ENCODE data around the gene DIAPH1. TPM values are rescaled to one million over a fixed set of nuclear protein-coding genes. Genes with fewer than 3 reads are reported as not detected.

Gene DIAPH1
- total RNA-seq, 1 donor from 2014 or later: 20.4 TPM

DNA sequence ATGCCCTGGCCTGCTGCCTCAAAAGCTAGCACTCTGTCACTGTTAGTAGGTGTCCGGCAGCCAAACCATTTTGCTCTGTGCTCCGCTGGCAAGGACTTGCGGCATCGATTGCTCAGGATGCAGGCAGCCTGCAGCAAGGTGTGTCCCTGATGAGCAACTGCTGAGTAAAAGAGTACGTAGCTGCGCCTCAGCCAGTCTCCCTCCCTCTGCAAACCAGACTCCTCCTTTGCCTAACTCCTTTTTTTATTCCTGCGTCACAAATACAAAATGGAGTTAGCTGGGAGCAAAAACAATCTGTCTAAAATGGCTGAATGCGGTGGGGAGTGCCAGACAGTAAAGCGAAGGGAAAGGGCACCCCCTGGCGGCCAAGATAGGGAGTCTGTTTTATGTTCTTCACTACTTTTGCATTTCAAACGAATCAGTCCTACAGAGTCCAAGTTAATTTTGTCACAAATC lies 61.1 kb downstream of the DIAPH1 start:
- peak; percentile 91 for DNase-seq (ENCODE audit: low spot score)
- TF ChIP-seq EZH2phosphoT487 (IDR thresholded peaks at IDR 0.05): no peak
- TF ChIP-seq EZH2 (IDR thresholded peaks at IDR 0.05): no peak
- TF ChIP-seq, protein P1, sequence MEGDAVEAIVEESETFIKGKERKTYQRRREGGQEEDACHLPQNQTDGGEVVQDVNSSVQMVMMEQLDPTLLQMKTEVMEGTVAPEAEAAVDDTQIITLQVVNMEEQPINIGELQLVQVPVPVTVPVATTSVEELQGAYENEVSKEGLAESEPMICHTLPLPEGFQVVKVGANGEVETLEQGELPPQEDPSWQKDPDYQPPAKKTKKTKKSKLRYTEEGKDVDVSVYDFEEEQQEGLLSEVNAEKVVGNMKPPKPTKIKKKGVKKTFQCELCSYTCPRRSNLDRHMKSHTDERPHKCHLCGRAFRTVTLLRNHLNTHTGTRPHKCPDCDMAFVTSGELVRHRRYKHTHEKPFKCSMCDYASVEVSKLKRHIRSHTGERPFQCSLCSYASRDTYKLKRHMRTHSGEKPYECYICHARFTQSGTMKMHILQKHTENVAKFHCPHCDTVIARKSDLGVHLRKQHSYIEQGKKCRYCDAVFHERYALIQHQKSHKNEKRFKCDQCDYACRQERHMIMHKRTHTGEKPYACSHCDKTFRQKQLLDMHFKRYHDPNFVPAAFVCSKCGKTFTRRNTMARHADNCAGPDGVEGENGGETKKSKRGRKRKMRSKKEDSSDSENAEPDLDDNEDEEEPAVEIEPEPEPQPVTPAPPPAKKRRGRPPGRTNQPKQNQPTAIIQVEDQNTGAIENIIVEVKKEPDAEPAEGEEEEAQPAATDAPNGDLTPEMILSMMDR (IDR thresholded peaks at IDR 0.05): peak; percentile 91
- Mint-ChIP-seq H3K4me3 (no peak overlapping the region), H3K9me3 (peaks cover 21% of the 10 kb centered on the region), H3K36me3 (peaks cover 49% of the 10 kb centered on the region), H3K27me3 (ENCODE audit: insufficient read depth, low read depth) (no peaks in the 10 kb centered on the region), H3K4me1 (peaks cover 21% of the 10 kb centered on the region), H3K27ac (peak overlapping the region; percentile 96)
- peak overlapping the region; percentile 25 for H3K4me3 ChIP-seq
- peak overlapping the region; percentile 97 for H2AFZ ChIP-seq (replicated peaks)
- H3K27ac ChIP-seq: peak overlapping the region; percentile 83
- H3K4me1 ChIP-seq: peaks cover 9% of the 10 kb centered on the region
- no peaks in the 10 kb centered on the region for H3K27me3 ChIP-seq
- no peak overlapping the region for H3K9ac ChIP-seq
- peaks cover 27% of the 10 kb centered on the region for H3F3A ChIP-seq (ENCODE audit: low read depth)
- H3K36me3 ChIP-seq: peaks cover 3% of the 10 kb centered on the region
- peak overlapping the region; percentile 13 for H3K4me2 ChIP-seq
- H3K79me2 ChIP-seq (ENCODE audit: low read depth): no peaks in the 10 kb centered on the region
- no peaks in the 10 kb centered on the region for H4K20me1 ChIP-seq (ENCODE audit: low read depth)
- H3K9me3 ChIP-seq (ENCODE audit: low read depth): no peaks in the 10 kb centered on the region

DNA sequence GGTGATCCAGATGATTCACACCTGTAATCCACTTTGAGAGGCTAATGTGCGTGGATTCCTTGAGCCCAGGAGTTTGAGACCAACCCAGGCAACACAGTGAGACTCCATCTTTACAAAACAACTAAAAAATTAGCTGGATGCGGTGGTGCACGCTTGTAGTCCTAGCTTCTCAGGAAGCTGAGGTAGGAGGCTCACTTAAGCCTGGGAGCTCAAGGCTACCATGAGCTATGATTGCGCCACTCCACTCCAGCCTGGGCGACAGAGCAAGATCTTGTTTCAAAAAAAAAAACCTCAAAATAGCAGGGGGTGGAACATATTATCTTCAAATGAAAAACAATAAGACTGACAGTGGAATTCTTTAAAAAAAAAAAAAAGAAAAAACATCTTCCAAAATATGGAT lies 70.9 kb downstream of the DIAPH1 start:
- no peak for TF ChIP-seq EZH2phosphoT487 (IDR thresholded peaks at IDR 0.05)
- TF ChIP-seq, protein P1 (IDR thresholded peaks at IDR 0.05): no peak
- TF ChIP-seq EZH2 (IDR thresholded peaks at IDR 0.05): no peak
- Mint-ChIP-seq H3K36me3 (peaks cover 60% of the 10 kb centered on the region), H3K4me1 (no peaks in the 10 kb centered on the region), H3K27ac (no peak overlapping the region), H3K9me3 (peaks cover 27% of the 10 kb centered on the region), H3K4me3 (no peak overlapping the region), H3K27me3 (ENCODE audit: insufficient read depth, low read depth) (peaks cover 2% of the 10 kb centered on the region)
- no peak overlapping the region for H3K4me3 ChIP-seq
- peaks cover 5% of the 10 kb centered on the region for H3K36me3 ChIP-seq
- H3K27me3 ChIP-seq: no peaks in the 10 kb centered on the region
- no peak overlapping the region for H2AFZ ChIP-seq (replicated peaks)
- H3K79me2 ChIP-seq (ENCODE audit: low read depth): no peaks in the 10 kb centered on the region
- H3K9me3 ChIP-seq (ENCODE audit: low read depth): peaks cover 9% of the 10 kb centered on the region
- H3F3A ChIP-seq (ENCODE audit: low read depth): peaks cover 5% of the 10 kb centered on the region
- no peaks in the 10 kb centered on the region for H4K20me1 ChIP-seq (ENCODE audit: low read depth)
- no peaks in the 10 kb centered on the region for H3K4me1 ChIP-seq
- no peak overlapping the region for H3K4me2 ChIP-seq
- H3K9ac ChIP-seq: no peak overlapping the region
- no peak for DNase-seq (ENCODE audit: low spot score)
- H3K27ac ChIP-seq: no peak overlapping the region

DNA sequence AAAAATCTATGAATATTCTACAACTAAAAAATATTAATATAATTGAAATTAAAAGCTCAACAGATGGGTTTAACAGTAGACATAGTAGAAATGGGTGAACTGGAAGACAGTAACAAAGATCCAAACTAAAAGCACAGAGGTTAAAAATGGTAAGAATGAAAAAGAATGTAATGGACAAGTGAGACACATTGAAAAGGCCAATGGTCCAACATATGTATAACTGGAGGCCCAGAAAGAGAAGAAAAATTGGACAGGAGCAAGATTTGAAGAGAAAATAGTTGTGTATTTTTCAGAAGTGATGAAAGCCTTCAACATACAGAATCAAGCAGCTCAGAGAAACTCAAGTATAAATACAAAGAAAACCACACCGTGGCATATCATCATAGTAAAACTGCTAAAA lies 71.3 kb downstream of the DIAPH1 start:
- Histone ChIP-seq H3K27me3 (no peaks in the 10 kb centered on the region), H4K20me1 (ENCODE audit: low read depth) (no peaks in the 10 kb centered on the region), H3K27ac (no peak overlapping the region), H3K4me1 (no peaks in the 10 kb centered on the region), H3K4me3 (no peak overlapping the region), H3K9ac (no peak overlapping the region), H3F3A (ENCODE audit: low read depth) (peaks cover 5% of the 10 kb centered on the region), H3K4me2 (no peak overlapping the region), H3K79me2 (ENCODE audit: low read depth) (no peaks in the 10 kb centered on the region), H3K36me3 (peaks cover 5% of the 10 kb centered on the region), H2AFZ (replicated peaks) (no peak overlapping the region), H3K9me3 (ENCODE audit: low read depth) (peaks cover 9% of the 10 kb centered on the region)
- Mint-ChIP-seq H3K4me3 (no peak overlapping the region), H3K4me1 (no peaks in the 10 kb centered on the region), H3K27me3 (ENCODE audit: insufficient read depth, low read depth) (peaks cover 2% of the 10 kb centered on the region), H3K36me3 (peaks cover 59% of the 10 kb centered on the region), H3K9me3 (peaks cover 27% of the 10 kb centered on the region), H3K27ac (no peak overlapping the region)
- no peak for TF ChIP-seq EZH2 (IDR thresholded peaks at IDR 0.05)
- TF ChIP-seq EZH2phosphoT487 (IDR thresholded peaks at IDR 0.05): no peak
- TF ChIP-seq, protein P1 (IDR thresholded peaks at IDR 0.05): no peak
- peak; percentile 33 for DNase-seq (ENCODE audit: low spot score)

Measured in neural progenitor cell (in vitro differentiated cells).